ENCODE results near the gene C2orf42. TPM values are rescaled to one million over a fixed set of nuclear protein-coding genes. Genes with fewer than 3 reads are reported as not detected.

Gene C2orf42
- total RNA-seq, 1 experiment from 2014 or later, result 16.7 TPM

- H3K9me3 ChIP-seq, result no peaks in the 10 kb centered on the region
- DNase-seq, result no peak
These were observed 89.6 kb downstream of the C2orf42 start for GRCh38 chr2:70101174-70101573.

More at GRCh38 chr2:70101174-70101573, 89.6 kb downstream of the C2orf42 start:
- Histone ChIP-seq H3K27me3 (no peaks in the 10 kb centered on the region), H3K36me3 (no peaks in the 10 kb centered on the region), H3K4me3 (no peak overlapping the region)

Other genes with a start within 250 kb of the C2orf42 start
- gene ASPRV1, start 229.4 kb downstream of the C2orf42 start, total RNA-seq (2014; rRNA removed; shearing (Covaris generic); ENCODE audit: low replicate concordance), result 0.95 and 2.4 TPM in 2 replicates
- gene PCBP1, start 103.5 kb downstream of the C2orf42 start, total RNA-seq (2014; rRNA removed; shearing (Covaris generic); ENCODE audit: low replicate concordance), result 92.9 and 104 TPM in 2 replicates
- 46.0 and 53.3 TPM in 2 replicates for gene TIA1, start 57.6 kb upstream of the C2orf42 start, total RNA-seq (2014; rRNA removed; shearing (Covaris generic); ENCODE audit: low replicate concordance)
- 6.4 and 16.6 TPM in 2 replicates for gene PCYOX1, start 67.1 kb upstream of the C2orf42 start, total RNA-seq (2014; rRNA removed; shearing (Covaris generic); ENCODE audit: low replicate concordance)
- 179 and 213 TPM in 2 replicates for gene SNRPG, start 102.7 kb upstream of the C2orf42 start, total RNA-seq (2014; rRNA removed; shearing (Covaris generic); ENCODE audit: low replicate concordance)
- gene FAM136A, start 111.0 kb upstream of the C2orf42 start, total RNA-seq (2014; rRNA removed; shearing (Covaris generic); ENCODE audit: low replicate concordance), result 32.9 and 51.3 TPM in 2 replicates